Neural cell (in vitro differentiated cells): Measurements from ENCODE around the gene COL4A4.

Experiments
- EP300 ChIP-seq: fragments of 450-650 bp; conservative IDR thresholded peaks from 2 replicates; pipeline ENCODE4 v1.6.1; 2014; ENCODE audit warnings: antibody characterized with exemption, mild to moderate bottlenecking, moderate library complexity; ENCODE audit not compliant: poor library complexity, severe bottlenecking
- EZH2 ChIP-seq: fragments of 200-600, 300-800 bp; shearing (Covaris generic), sonication (generic); IDR thresholded peaks from 2 replicates; pipeline ENCODE4 v1.6.1; 2014; ENCODE audit warnings: antibody characterized with exemption, low read length, borderline replicate concordance, mild to moderate bottlenecking; ENCODE audit not compliant: insufficient read depth, poor library complexity, severe bottlenecking
- MXI1 ChIP-seq: fragments of 450-650 bp; conservative IDR thresholded peaks from 2 replicates; pipeline ENCODE4 v1.6.1; 2014; ENCODE audit warnings: antibody characterized with exemption, mild to moderate bottlenecking; ENCODE audit not compliant: poor library complexity, severe bottlenecking
- POLR2AphosphoS5 ChIP-seq: IDR thresholded peaks from 2 replicates; pipeline ENCODE4 v1.6.1; 2012
- RAD21 ChIP-seq: fragments of 450-650 bp; conservative IDR thresholded peaks from 2 replicates; pipeline ENCODE4 v1.6.1; 2014; ENCODE audit warnings: antibody characterized with exemption, mild to moderate bottlenecking, moderate library complexity
- SMC3 ChIP-seq: fragments of 450-650 bp; conservative IDR thresholded peaks from 2 replicates; pipeline ENCODE4 v1.6.1; 2014; ENCODE audit warnings: antibody characterized with exemption, mild to moderate bottlenecking, moderate library complexity; ENCODE audit not compliant: poor library complexity
- TAF1 ChIP-seq: IDR thresholded peaks from 2 replicates; pipeline ENCODE4 v1.6.1; 2012; ENCODE audit warnings: low read depth
- TF ChIP-seq, protein P1 (sequence below): fragments of 450-650 bp; IDR thresholded peaks from 2 replicates; pipeline ENCODE4 v1.5.1; 2014; ENCODE audit warnings: antibody characterized with exemption, mild to moderate bottlenecking, moderate library complexity; ENCODE audit not compliant: poor library complexity, severe bottlenecking
- TF ChIP-seq, protein P2 (sequence below): IDR thresholded peaks from 2 replicates; pipeline ENCODE4 v1.6.1; 2012; ENCODE audit warnings: borderline replicate concordance

DNA sequence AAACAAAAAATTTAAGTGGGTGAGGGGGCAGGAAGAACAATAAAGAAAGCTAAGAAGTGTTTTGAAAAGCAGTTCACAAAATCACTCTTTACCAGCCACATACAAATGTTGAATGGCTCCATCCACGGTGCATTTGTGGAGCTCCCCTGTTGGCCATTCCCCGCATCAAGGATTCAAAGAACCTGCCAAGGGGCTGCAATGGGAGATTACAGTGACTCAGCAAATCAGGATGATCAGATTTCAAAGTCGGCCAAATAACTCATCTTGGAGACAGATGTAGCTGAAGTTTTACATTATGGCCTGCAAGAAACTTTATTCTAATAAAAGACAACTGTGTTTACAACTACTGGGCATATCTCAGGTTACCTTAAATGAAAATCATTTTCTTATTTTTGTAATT lies 27.4 kb upstream of the COL4A4 start:
- TF ChIP-seq, protein P1, sequence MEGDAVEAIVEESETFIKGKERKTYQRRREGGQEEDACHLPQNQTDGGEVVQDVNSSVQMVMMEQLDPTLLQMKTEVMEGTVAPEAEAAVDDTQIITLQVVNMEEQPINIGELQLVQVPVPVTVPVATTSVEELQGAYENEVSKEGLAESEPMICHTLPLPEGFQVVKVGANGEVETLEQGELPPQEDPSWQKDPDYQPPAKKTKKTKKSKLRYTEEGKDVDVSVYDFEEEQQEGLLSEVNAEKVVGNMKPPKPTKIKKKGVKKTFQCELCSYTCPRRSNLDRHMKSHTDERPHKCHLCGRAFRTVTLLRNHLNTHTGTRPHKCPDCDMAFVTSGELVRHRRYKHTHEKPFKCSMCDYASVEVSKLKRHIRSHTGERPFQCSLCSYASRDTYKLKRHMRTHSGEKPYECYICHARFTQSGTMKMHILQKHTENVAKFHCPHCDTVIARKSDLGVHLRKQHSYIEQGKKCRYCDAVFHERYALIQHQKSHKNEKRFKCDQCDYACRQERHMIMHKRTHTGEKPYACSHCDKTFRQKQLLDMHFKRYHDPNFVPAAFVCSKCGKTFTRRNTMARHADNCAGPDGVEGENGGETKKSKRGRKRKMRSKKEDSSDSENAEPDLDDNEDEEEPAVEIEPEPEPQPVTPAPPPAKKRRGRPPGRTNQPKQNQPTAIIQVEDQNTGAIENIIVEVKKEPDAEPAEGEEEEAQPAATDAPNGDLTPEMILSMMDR: no peak
- TF ChIP-seq EP300 (no peak), EZH2 (no peak), TAF1 (no peak), POLR2AphosphoS5 (no peak), RAD21 (no peak), MXI1 (no peak), SMC3 (no peak)
- TF ChIP-seq, protein P2, sequence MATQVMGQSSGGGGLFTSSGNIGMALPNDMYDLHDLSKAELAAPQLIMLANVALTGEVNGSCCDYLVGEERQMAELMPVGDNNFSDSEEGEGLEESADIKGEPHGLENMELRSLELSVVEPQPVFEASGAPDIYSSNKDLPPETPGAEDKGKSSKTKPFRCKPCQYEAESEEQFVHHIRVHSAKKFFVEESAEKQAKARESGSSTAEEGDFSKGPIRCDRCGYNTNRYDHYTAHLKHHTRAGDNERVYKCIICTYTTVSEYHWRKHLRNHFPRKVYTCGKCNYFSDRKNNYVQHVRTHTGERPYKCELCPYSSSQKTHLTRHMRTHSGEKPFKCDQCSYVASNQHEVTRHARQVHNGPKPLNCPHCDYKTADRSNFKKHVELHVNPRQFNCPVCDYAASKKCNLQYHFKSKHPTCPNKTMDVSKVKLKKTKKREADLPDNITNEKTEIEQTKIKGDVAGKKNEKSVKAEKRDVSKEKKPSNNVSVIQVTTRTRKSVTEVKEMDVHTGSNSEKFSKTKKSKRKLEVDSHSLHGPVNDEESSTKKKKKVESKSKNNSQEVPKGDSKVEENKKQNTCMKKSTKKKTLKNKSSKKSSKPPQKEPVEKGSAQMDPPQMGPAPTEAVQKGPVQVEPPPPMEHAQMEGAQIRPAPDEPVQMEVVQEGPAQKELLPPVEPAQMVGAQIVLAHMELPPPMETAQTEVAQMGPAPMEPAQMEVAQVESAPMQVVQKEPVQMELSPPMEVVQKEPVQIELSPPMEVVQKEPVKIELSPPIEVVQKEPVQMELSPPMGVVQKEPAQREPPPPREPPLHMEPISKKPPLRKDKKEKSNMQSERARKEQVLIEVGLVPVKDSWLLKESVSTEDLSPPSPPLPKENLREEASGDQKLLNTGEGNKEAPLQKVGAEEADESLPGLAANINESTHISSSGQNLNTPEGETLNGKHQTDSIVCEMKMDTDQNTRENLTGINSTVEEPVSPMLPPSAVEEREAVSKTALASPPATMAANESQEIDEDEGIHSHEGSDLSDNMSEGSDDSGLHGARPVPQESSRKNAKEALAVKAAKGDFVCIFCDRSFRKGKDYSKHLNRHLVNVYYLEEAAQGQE: no peak
